A549 (cell line): Measurements from ENCODE around the gene CPO. TPM values are rescaled to one million over a fixed set of nuclear protein-coding genes. Genes with fewer than 3 reads are reported as not detected.

Experiments
- ATAC-seq, 2 experiments: fragments of 200-7000 bp in 1 of 2; fragments of >200 bp in 1 of 2; cut with Nextera tagmentation in 1 of 2; cut with Tn5 transposase in 1 of 2; 3 replicates each; pipeline versions ENCODE4 v1.8.0 to v1.9.1; 2018 to 2020; ENCODE audit warnings: mild to moderate bottlenecking in 1 of 2, moderate library complexity in 1 of 2
- CTCF ChIA-PET: fragments of 300-600 bp; sonication (Branson Sonifier 250); formaldehyde crosslinking; extraction: SDS; loops from one replicate; lab custom pipeline; 2021; ENCODE audit warnings: antibody characterized with exemption, inconsistent platforms; lab: Yijun Ruan, JAX
- POLR2A ChIA-PET: fragments of 350-600 bp; formaldehyde crosslinking; extraction: SDS; loops from one replicate; lab custom pipeline; 2021; ENCODE audit warnings: antibody characterized with exemption, inconsistent platforms; lab: Yijun Ruan, JAX
- DNase-seq, 2 experiments: peaks; one replicate each; pipeline versions ENCODE4 v3.0.0 to v3.0.0-alpha.2; 2011 to 2016; ENCODE audit warnings: low read depth in 1 of 2, low spot score in 1 of 2
- FAIRE-seq: peaks from 2 replicates; lab custom pipeline; 2011; peaks lifted over from hg19 to GRCh38; lab: Jason Lieb, UNC
- H3K27ac ChIP-seq, 2 experiments: fragments of >200 bp; sonication (Bioruptor Twin); formaldehyde crosslinking; 3 replicates each; pipeline ENCODE4 v1.5.1; 2016 to 2017
- H3K4me1 ChIP-seq: fragments of >200 bp; sonication (Bioruptor Twin); formaldehyde crosslinking; 3 replicates; pipeline ENCODE4 v1.6.1; 2016
- H3K4me2 ChIP-seq: fragments of >200 bp; sonication (Bioruptor Twin); formaldehyde crosslinking; 3 replicates; pipeline ENCODE4 v1.6.1; 2016
- H3K4me3 ChIP-seq: fragments of >200 bp; sonication (Bioruptor Twin); formaldehyde crosslinking; 3 replicates; pipeline ENCODE4 v1.5.1; 2016
- H3K9me3 ChIP-seq: fragments of >200 bp; sonication (Bioruptor Twin); formaldehyde crosslinking; 3 replicates; pipeline ENCODE4 v1.6.1; 2016
- BHLHE40 ChIP-seq: IDR thresholded peaks from 2 replicates; pipeline ENCODE4 v1.6.1; 2012; ENCODE audit warnings: low read depth, low read length, inconsistent platforms
- E2F6 ChIP-seq: IDR thresholded peaks from 2 replicates; pipeline ENCODE4 v1.6.1; 2012; ENCODE audit warnings: low read depth, borderline replicate concordance
- EHF ChIP-seq: fragments of 250-450 bp; sonication (Bioruptor Pico); IDR thresholded peaks from 2 replicates; pipeline ENCODE4 v1.5.0; 2020; ENCODE audit warnings: mild to moderate bottlenecking
- EHMT2 ChIP-seq: fragments of 200-600 bp; sonication (generic); IDR thresholded peaks from 2 replicates; pipeline ENCODE4 v1.6.1; 2016; ENCODE audit warnings: antibody characterized with exemption, low read depth, mild to moderate bottlenecking, moderate library complexity
- EP300 ChIP-seq, 2 experiments: fragments of >200 bp; sonication (Bioruptor Twin); formaldehyde crosslinking; IDR thresholded peaks; 2 replicates in 1 of 2; 3 replicates in 1 of 2; pipeline ENCODE4 v1.6.1; 2016 to 2017
- FOSB ChIP-seq: fragments of 250-450 bp; sonication (Bioruptor Pico); IDR thresholded peaks from 2 replicates; pipeline ENCODE4 v1.5.0; 2020; ENCODE audit warnings: mild to moderate bottlenecking, moderate library complexity
- GATA3 ChIP-seq: IDR thresholded peaks from 2 replicates; pipeline ENCODE4 v1.6.1; 2012; ENCODE audit warnings: borderline replicate concordance
- HES2 ChIP-seq: fragments of >200 bp; sonication (Bioruptor Twin); formaldehyde crosslinking; IDR thresholded peaks from 2 replicates; pipeline ENCODE4 v1.6.1; 2016
- HEYL ChIP-seq: fragments of 250-450 bp; sonication (Bioruptor Pico); IDR thresholded peaks from 2 replicates; pipeline ENCODE4 v1.8.0; 2021; ENCODE audit warnings: mild to moderate bottlenecking, moderate library complexity
- JUNB ChIP-seq: fragments of >200 bp; sonication (Bioruptor Twin); formaldehyde crosslinking; IDR thresholded peaks from 2 replicates; pipeline ENCODE4 v1.6.1; 2016
- KDM5A ChIP-seq: fragments of 200-600 bp; sonication (generic); IDR thresholded peaks from 2 replicates; pipeline ENCODE4 v1.6.1; 2016; ENCODE audit warnings: antibody characterized with exemption, mild to moderate bottlenecking
- NPAS2 ChIP-seq: fragments of 250-450 bp; sonication (Bioruptor Pico); IDR thresholded peaks from 2 replicates; pipeline ENCODE4 v1.8.0; 2022; ENCODE audit warnings: mild to moderate bottlenecking, moderate library complexity, borderline replicate concordance
- NR3C1 ChIP-seq: fragments of >200 bp; sonication (Bioruptor Twin); formaldehyde crosslinking; IDR thresholded peaks from 3 replicates; pipeline ENCODE4 v1.6.1; 2017
- PBX3 ChIP-seq: IDR thresholded peaks from 2 replicates; pipeline ENCODE4 v1.6.1; 2012
- RCOR1 ChIP-seq: fragments of 150-350 bp; IDR thresholded peaks from 2 replicates; pipeline ENCODE4 v1.6.1; 2014; ENCODE audit warnings: antibody characterized with exemption, low read length, low read depth
- REST ChIP-seq: fragments of 200-600 bp; sonication (generic); IDR thresholded peaks from 2 replicates; pipeline ENCODE4 v1.6.1; 2016; ENCODE audit warnings: antibody characterized with exemption, mild to moderate bottlenecking, moderate library complexity
- RNF2 ChIP-seq: fragments of 200-600 bp; sonication (generic); IDR thresholded peaks from 2 replicates; pipeline ENCODE4 v1.6.1; 2016; ENCODE audit warnings: low read depth, mild to moderate bottlenecking, antibody characterized with exemption, moderate library complexity, borderline replicate concordance
- SREBF2 ChIP-seq: fragments of 450-650 bp; IDR thresholded peaks from 2 replicates; pipeline ENCODE4 v1.6.1; 2014; ENCODE audit warnings: mild to moderate bottlenecking, moderate library complexity
- TFCP2L1 ChIP-seq: fragments of 250-450 bp; sonication (Bioruptor Pico); IDR thresholded peaks from 2 replicates; pipeline ENCODE4 v1.5.0; 2021; ENCODE audit warnings: mild to moderate bottlenecking
- WGBS: methylation state at CpG from one replicate; pipeline ENCODE4 v1.1.6; 2017; ENCODE audit errors: missing lambda C conversion rate; 5-methylcytosine and 5-hydroxymethylcytosine counted together
- polyA plus RNA-seq, 4 experiments: library from polyadenylated mRNA; depleted of rRNA in 3 of 4; stranded (reverse); fragments of >200 nt; fragmentation: RNase III in 1 of 4; extraction: RNeasy Plus Mini Kit Qiagen cat#74134 plus additional on column Dnase treatment in 1 of 4; gene quantifications; 2 replicates in 3 of 4; 3 replicates in 1 of 4; pipeline ENCODE4 v1.2.3, GENCODE V29; 2011 to 2017

CPO gene
- polyA plus RNA-seq, 2 of the 4 experiments (the other 2 are of a cell fraction): 0.09 to 0.18 TPM

GRCh38 chr2:206986943-206987342 is 47.6 kb downstream of the CPO start:
- Histone ChIP-seq H3K4me2 (no peak overlapping the region), H3K4me3 (no peak overlapping the region), H3K4me1 (peaks cover 14% of the 10 kb centered on the region; the same call in 2 of the 3 replicates), H3K9me3 (no peaks in the 10 kb centered on the region), H3K27ac (no peak overlapping the region)
- CTCF ChIA-PET: interaction anchor here (0.7 to 4.3 kb wide), 2 partner anchors 13 to 486 kb away, joined by 3 to 20 read pairs; no protein-coding TSS in a partner anchor
- DNase-seq (no peak), FAIRE-seq (no peak), ATAC-seq (no peak)
- no peak for TF ChIP-seq EHF (CRISPR knock-in tag)
- TF ChIP-seq TFCP2L1 (CRISPR knock-in tag): no peak
- TF ChIP-seq PBX3: no peak
- no peak for TF ChIP-seq JUNB
- no peak for TF ChIP-seq REST
- no peak for TF ChIP-seq BHLHE40
- POLR2A ChIA-PET: no interaction called here

GRCh38 chr2:206987810-206988209 is 48.5 kb downstream of the CPO start:
- ATAC-seq: no peak

GRCh38 chr2:206988884-206989283 is 49.6 kb downstream of the CPO start:
- WGBS: 12% methylated on average over 1 of the region's 1 CpG
- H3K4me3 ChIP-seq: no peak overlapping the region
- DNase-seq: no peak
- ChIA-PET CTCF (interaction anchor here (1.4 to 5.1 kb wide), 4 partner anchors 8 to 484 kb away, joined by 3 to 20 read pairs (median 12); no protein-coding TSS in a partner anchor), POLR2A (no interaction called here)
- no peaks in the 10 kb centered on the region for H3K9me3 ChIP-seq
- no peak overlapping the region for H3K4me2 ChIP-seq
- no peaks in the 10 kb centered on the region for H3K4me1 ChIP-seq
- TF ChIP-seq E2F6 (no peak), RCOR1 (no peak), NR3C1 (no peak), EHMT2 (no peak), KDM5A (no peak), EP300 (IDR thresholded peaks at IDR 0.05) (no peak), GATA3 (no peak), NPAS2 (no peak), RNF2 (no peak), FOSB (CRISPR knock-in tag) (no peak), HEYL (CRISPR knock-in tag) (no peak), HES2 (no peak)
- FAIRE-seq: no peak
- H3K27ac ChIP-seq: no peak overlapping the region
- no peak for ATAC-seq

More at GRCh38 chr2:206987810-206988209, 48.5 kb downstream of the CPO start:
- WGBS: 95% methylated on average over 2 of the region's 2 CpGs
- DNase-seq: no peak
- no peaks in the 10 kb centered on the region for H3K9me3 ChIP-seq
- ChIA-PET POLR2A (no interaction called here), CTCF (interaction anchor here (4.3 kb wide), 1 partner anchor 485 kb away, joined by 20 read pairs; no protein-coding TSS in a partner anchor)
- H3K4me1 ChIP-seq: peaks cover 5% of the 10 kb centered on the region; the same call in 2 of the 3 replicates
- no peak overlapping the region for H3K4me2 ChIP-seq
- no peak for FAIRE-seq
- H3K4me3 ChIP-seq: no peak overlapping the region
- TF ChIP-seq SREBF2 (no peak), NR3C1 (no peak)
- no peak overlapping the region for H3K27ac ChIP-seq
